HG03457 (cell line): ENCODE results near the gene ABCC4.

ENCODE experiments used
- ATAC-seq: cut with Tn5 transposase; IDR thresholded peaks from one replicate; pipeline ENCODE4 v1.9.1; 2021; ENCODE audit warnings: moderate number of reproducible peaks; ENCODE audit not compliant: unreplicated experiment

The ABCC4 gene

GRCh38 chr13:95258619-95259194 lies 42.5 kb downstream of the ABCC4 start:
- ATAC-seq = peak; percentile 71

- ATAC-seq = no peak
Measured at GRCh38 chr13:95258098-95258497, 43.2 kb downstream of the ABCC4 start.

DNA sequence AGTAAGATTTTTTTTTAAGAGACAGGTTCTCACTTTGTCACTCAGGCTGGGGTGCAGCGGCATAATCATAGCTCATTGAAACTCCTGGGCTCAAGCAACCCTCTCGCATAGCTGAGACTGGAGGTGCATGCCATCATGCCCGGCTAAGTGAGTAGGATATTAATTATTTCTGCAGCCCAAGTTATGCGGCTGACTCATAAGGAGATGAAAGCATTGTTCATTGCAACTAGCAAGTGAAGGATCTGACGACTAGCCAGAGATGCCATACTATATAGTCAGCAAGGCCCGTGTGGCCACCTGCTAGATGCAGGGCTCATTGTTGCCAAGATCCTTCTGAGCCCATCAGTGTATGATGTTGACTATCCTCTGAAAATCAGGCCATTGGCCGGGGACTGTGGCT lies 45.2 kb downstream of the ABCC4 start:
- no peak for ATAC-seq

DNA sequence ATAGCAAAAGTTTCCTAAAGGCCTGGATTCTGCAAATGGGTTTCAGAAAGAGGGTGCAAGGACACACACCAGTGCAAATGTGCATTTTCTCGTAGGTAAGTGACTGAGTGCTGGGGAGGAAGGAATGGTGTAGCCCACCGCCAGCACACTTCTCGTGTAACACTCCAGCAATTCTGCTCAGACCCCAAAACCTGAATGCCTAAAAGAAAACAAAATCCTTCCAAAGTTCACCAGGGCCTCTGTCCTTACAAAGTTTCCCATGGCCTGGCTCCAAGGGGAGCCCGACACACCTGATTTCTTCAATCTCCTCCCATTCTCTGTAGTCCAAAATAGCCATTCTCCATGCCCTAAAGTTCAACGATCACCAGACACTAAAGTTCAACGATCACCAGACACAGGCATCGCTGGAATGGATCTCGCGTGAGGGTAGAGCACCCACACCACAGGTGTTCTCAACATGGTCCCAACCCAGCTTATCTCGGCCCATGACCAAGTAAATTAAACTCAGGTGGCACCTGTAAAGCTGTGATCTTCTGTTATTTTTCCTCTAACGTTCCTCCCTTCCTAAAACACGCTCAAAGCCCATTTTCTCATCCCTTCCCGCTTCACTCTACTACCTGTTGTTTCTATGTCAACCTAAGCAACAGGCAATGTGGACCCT lies 46.0 kb downstream of the ABCC4 start:
- no peak for ATAC-seq

DNA sequence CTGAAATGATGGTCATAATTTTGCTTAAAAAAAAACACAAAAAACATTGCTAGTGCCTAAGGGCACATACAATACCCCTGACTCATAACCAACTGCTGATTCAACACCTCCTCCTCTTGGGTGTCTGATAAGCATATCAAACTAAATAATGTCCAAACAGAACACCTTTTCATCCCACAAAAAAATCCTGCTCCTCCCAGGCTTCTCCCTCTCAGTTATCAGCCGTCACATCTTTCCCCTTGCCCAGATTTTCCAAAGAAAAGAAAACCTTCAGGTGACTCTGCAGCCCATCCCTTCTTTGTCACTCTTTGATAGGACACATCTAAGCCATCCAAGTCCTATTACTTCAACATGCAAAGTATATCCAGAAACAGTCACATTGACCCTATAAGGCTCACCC lies 46.9 kb downstream of the ABCC4 start:
- ATAC-seq = no peak

DNA sequence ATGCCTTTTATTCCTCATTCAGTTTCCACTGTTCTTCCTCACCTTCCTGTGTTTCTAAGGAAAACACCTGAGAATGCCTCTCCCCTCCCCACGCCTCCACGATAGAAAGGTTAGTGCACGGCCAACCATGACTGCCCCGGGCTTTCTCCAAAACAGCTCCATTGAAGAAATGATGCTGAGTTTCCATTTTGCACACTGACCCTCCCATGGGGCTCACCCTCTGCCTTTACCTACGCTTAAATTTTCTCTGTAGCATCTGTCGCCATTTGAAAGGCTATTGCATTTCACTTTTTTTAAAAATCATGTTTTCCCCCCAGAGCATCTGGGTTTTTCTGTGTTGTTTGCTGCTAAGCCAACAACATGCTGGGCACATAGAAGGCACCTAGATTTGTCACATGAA lies 48.2 kb downstream of the ABCC4 start:
- ATAC-seq = no peak

DNA sequence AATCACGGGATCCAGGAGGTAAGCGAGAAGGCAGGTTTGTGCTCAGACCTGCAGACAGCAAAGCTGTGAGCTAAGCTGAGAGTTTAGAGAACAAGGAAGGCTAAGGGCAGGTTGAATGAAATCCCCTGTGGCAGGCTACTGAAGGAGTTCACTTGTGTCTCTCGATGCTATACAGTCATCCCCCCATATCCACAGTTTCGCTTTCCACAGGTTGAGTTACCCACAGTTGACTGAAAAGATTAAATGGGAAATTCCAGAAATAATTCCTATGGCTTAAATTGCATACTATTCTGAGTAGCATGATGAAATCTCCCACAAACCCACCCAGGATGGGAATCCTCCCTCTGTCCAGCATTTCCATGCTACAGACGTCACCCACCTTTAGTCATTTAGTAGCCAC lies 49.6 kb downstream of the ABCC4 start:
- ATAC-seq = no peak

- peak; percentile 55 for ATAC-seq
Measured at GRCh38 chr13:95250961-95251360, 50.3 kb downstream of the ABCC4 start.

- no peak for ATAC-seq
Measured at GRCh38 chr13:95248953-95249352, 52.3 kb downstream of the ABCC4 start.

- no peak for ATAC-seq
Measured at GRCh38 chr13:95247852-95248251, 53.4 kb downstream of the ABCC4 start.

DNA sequence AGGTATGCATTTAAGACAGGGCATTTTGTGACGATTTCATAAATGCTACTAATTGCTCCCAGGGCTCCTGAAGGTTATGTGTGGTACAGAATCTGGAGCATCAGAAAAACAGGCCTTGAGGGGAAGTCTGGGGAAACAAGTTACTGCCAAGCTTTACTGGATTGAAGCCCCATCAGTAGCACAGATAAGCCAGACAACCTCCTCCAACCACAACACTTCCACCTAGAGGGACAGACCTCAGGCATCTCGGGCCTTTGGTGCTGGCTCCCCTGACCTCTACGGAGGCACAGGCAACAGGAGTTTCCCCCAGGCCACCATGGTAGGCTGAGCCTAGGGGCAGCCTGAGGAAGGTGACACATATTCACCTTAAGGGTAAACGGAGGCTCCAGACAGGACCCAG lies 54.1 kb downstream of the ABCC4 start:
- ATAC-seq = no peak

GRCh38 chr13:95246292-95247082 lies 54.8 kb downstream of the ABCC4 start:
- no peak for ATAC-seq

DNA sequence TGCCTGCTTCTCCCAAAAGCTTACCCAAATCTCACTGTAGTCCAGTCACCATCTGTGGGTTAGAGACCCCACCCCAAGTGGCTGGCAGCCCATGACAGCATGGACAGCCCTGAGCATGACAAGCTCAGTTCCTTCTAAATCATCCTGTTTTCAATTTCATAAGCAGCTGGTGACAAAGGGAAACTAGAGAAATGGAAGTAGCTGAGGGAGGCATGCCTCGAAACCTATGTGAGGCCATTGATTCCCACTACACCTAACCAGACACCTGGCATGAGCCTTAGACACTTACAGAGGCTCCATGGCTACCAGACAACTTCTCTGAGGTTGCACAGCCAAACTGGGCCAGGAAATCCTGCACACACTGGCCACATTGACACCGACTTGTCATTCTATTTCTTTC lies 56.2 kb downstream of the ABCC4 start:
- no peak for ATAC-seq

- ATAC-seq = no peak
Measured at GRCh38 chr13:95243207-95243606, 58.0 kb downstream of the ABCC4 start.

DNA sequence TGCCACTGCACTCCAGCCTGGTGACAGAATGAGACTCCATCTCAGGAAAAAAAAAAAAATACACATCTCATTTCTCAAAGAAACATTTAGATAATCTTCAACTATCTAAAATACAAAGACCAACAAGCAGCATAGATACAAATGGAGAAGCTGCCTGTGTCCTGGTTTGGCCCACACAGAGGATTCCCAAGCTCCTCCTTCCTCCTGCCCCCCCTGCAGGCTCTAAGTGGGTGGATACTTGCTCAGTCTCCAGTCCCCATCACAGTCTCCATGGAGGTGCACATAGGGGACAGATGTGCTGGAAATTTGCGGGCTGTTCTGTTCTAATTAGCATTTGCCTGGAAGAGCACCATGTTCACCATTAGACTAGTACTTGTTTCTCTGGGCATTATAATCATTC lies 59.9 kb downstream of the ABCC4 start:
- no peak for ATAC-seq

GRCh38 chr13:95239283-95239682 lies 62.0 kb downstream of the ABCC4 start:
- ATAC-seq = no peak

- ATAC-seq = no peak
Measured at GRCh38 chr13:95237310-95237870, 63.9 kb downstream of the ABCC4 start.

DNA sequence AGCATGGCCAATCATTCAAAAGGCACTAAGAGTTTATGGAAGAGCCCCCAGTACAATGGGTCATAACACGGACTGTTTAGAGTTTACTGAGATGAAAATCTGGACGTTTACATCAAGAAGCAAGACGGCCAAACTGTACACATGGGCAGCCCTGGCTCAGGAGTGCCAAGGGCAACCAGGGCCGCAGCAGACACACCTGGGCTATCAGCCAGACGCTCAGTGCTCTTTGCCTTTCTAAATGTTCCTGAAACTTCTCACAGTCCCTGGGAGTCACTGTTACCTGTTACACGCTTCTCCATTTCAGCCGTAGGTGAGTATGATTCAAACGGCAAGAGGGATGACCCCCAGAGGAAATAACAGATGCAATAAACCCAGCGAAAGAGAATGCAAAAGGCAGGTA lies 64.5 kb downstream of the ABCC4 start:
- no peak for ATAC-seq

GRCh38 chr13:95235974-95236373 lies 65.3 kb downstream of the ABCC4 start:
- no peak for ATAC-seq

- ATAC-seq = no peak
Measured at GRCh38 chr13:95235199-95235756, 66.0 kb downstream of the ABCC4 start.

GRCh38 chr13:95234242-95234641 lies 67.0 kb downstream of the ABCC4 start:
- peak; percentile 70 for ATAC-seq
